Neural cell (in vitro differentiated cells): Measurements from ENCODE around the gene NTN3.

Experiments used
- CTCF ChIP-seq: fragments of 450-650 bp; IDR thresholded peaks from 2 replicates; pipeline ENCODE4 v1.5.1; 2014; ENCODE audit warnings: antibody characterized with exemption, mild to moderate bottlenecking, moderate library complexity; ENCODE audit not compliant: poor library complexity, severe bottlenecking
- EP300 ChIP-seq: fragments of 450-650 bp; conservative IDR thresholded peaks from 2 replicates; pipeline ENCODE4 v1.6.1; 2014; ENCODE audit warnings: antibody characterized with exemption, mild to moderate bottlenecking, moderate library complexity; ENCODE audit not compliant: poor library complexity, severe bottlenecking
- POLR2AphosphoS5 ChIP-seq: IDR thresholded peaks from 2 replicates; pipeline ENCODE4 v1.6.1; 2012
- RAD21 ChIP-seq: fragments of 450-650 bp; conservative IDR thresholded peaks from 2 replicates; pipeline ENCODE4 v1.6.1; 2014; ENCODE audit warnings: antibody characterized with exemption, mild to moderate bottlenecking, moderate library complexity
- REST ChIP-seq: IDR thresholded peaks from 2 replicates; pipeline ENCODE4 v1.6.1; 2012; ENCODE audit warnings: borderline replicate concordance
- TAF1 ChIP-seq: IDR thresholded peaks from 2 replicates; pipeline ENCODE4 v1.6.1; 2012; ENCODE audit warnings: low read depth

DNA sequence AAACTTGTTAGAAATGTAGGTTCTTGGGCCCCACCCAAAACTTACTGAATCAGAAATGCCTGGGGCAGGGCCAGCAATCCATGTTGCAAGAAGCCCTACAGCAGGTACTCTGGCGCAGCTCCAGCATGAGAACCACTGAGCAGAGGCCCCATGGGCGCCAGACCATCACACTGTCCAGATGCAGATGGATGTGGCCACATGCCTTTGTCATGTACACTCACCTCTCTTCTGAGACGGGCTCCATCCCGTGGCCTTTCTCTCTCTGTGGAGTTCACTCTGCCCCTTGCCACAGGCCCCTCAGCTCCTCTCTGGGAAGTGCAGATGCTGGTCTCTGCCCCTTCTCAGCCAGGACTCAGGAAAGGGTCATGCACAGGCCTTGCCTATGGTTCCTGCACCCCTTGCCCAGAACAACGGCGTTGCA is 44.1 kb upstream of the NTN3 start:
- TF ChIP-seq REST (no peak), CTCF (no peak), RAD21 (no peak), EP300 (no peak), POLR2AphosphoS5 (no peak), TAF1 (no peak)
